ENCODE results near the gene CLIC6.
A peak's percentile ranks its signal among the peaks of the same experiment; 100 is the strongest.

The CLIC6 gene

DNA sequence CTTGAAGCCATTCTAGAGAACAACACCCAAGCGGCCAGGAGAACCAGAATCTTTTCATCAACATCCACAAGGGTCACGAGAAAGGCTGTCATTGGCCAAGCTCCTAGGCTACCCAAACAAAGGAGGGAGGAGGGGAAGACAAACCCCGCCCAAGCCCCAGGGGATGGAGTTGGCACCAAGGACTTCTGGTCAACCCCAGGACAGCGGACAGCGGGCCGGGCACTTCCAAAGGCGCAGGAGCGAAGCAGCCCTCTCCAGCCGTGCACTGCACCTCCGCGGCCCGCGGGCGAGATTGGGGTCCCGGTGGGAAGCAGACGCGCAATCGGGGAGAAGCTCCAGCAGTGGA lies at the start of gene CLIC6:
Gene CLIC6, plus strand, starts transcription at position 192 of the 346 bp plus-strand sequence. CDS start 395 bp downstream, outside the sequence.
- no peak for DNase-seq

GRCh38 chr21:34619841-34620665 lies 48.7 kb upstream of the CLIC6 start:
- no peak for DNase-seq

DNA sequence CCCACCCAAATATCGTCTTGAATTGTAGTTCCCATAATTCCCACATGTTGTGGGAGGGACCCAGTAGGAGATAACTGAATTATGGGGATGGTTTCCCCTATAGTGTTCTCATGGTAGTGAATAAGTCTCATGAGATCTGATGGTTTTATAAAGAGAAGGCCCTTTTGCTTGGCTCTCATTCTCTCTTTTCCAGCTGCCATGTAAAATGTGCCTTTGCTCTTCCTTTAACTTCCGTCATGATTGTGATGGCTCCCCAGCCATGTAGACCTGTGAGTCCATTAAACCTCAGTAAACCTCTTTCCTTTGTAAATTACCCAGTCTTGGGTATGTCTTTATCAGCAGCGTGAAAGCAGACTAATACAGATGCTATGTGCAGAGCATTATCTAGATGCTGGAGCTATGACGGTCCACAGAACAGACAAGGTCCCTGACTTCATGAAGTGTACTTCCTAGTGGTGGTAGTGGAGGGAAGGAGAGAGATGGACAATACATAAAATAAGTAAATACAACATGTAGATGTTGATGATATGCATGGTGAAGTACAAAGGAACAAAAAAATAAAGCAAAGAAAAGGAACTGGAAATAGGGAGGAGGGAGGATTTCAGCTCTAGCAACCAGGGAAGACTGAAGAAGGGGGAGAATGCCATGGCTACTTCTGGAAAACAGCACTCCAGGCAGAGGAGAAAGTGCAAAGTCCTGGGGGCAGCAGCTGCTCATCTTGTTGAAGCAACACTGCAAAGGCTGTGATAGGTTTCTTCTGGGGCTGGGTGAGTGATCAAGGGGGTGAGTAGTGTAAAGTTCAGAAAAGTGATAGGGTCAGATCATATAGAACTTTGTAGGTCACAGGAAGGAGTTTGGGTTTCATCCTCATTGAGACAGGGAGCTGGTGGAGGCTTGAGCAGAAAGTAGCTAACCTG lies 47.1 kb upstream of the CLIC6 start:
- no peak for DNase-seq

DNA sequence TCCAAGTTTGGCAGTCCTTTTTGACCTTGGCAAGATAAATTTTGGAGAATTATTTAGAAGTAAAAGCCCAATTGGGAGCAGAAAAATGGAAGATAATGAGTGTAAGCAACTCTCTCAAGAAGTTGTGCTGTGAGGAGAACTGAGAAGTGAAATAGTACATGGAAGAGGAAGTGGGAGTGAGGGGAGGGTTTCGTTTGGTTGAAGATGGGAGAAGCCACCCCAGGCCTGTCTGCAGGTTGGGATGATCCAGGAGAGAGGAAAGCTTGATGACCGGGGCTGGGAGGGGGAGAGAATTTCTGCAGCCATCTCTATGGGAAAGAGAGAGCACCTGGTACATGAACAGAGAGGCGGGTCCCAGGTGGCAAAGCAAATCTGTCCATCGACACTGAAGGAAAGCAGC lies 45.3 kb upstream of the CLIC6 start:
- DNase-seq, result no peak

- DNase-seq, result no peak
Observed at GRCh38 chr21:34625030-34625593, 43.7 kb upstream of the CLIC6 start.

DNA sequence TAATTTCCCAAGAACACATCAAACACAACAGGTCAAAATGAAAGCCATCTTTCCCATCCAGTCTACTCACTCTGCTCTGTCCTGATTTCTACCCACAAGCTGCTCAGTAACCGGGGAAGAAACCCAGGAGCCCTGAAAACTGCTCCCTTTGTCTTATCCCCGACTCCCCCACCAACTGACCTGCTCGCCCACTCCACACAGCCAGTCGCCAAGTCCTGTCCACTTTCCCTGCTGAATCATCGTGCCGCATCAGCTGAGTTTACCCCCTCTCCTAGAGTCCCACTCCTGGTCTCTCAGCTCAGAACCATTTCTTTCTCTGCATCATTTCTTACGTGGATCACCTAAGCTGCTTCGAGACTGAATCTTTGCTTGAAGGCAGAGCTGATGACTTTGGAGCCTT lies 42.7 kb upstream of the CLIC6 start:
- DNase-seq, result no peak

DNA sequence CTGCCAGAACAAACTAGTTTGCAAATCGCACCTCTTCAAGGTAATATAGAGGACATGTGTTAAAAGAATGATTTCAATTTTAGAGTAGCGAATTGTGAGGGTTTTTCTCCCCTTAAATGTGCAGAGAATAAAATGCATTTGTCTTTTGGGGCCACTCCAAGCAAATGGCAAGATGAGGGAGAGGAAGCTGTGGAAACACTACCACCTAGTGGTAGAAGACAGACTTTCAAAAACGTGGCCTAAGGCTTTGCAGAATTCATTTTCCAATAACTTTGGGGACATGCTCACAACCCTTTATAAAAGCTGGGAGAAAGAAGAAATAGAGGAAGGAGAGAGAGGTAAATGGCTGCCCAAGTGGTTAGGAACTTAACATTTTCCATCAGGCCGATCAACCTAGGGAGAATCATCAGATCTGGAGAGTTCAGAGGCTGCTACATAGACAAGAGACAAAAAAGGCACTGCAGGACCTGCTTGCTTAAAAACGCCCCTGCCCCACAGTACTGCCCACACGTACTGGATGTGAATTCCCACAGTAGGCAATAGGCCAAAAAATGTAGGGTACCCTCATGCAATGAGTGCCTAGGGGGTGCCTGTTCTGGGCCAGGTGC lies 38.2 kb upstream of the CLIC6 start:
- DNase-seq, result peak; percentile 27

- no peak for DNase-seq
Observed at GRCh38 chr21:34632498-34632897, 36.3 kb upstream of the CLIC6 start.

DNA sequence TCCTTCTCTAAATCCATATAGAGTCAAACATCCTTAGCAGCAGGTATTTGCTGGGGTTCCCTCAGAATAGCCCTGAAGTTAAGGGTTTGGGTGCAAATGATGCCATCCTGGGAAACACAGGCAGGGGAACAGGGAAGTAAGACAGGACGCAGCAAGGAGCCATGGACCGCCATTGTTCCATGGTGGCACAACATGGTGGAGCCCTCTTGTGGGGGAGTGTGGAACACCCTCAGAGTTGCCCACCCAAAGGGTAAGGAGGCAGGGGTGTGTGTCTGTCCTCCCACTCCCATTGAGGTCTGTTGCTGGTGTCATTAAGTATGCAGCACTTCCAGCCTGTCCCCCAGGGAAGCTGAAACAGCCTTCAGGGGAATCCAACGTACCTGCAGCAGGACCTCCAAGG lies 33.5 kb upstream of the CLIC6 start:
- no peak for DNase-seq

- DNase-seq, result no peak
Observed at GRCh38 chr21:34636961-34637360, 31.8 kb upstream of the CLIC6 start.

GRCh38 chr21:34639250-34639649 lies 29.5 kb upstream of the CLIC6 start:
- DNase-seq, result no peak

DNA sequence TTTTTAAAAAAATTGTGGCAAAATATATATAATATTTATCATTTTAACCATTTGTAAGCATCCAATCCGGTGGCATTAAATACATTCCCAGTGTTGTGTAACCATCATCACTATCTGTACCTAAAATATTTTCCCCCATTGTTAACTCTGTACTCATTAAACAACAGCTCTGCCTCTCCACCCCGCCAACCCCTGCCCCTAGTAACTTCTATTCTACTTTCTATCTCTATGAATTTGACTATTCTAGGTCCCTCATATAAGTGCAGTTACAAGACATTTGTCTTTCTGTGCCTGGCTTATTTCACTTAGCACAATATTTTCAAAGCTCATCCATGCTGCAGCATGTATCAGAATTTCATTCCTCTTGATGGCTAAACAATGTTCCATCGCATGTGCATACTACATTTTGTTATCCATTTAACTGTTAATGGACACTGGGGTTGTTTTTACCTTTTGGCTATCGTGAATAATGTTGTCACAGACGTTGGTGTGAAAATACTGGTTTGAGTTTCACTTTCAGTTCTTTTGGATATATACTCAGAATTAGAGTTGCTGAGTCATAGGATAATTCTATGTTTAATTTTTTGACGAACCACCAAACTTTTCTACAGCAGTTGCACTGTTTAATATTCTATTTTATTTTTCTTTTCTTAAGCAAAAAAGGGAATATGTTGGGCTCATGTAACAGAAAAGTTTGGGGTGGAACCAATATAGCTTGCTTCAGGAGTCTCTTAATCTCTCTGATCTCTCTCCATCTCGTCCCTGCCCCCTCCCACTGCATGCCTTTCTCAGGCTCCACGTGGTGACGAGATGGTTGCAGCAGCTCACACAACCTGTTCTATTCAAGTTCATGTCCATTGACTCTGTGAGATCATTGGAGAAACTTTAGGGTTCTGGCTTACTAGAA lies 28.7 kb upstream of the CLIC6 start:
- DNase-seq, result no peak

GRCh38 chr21:34640858-34641257 lies 27.9 kb upstream of the CLIC6 start:
- no peak for DNase-seq

- no peak for DNase-seq
Observed at GRCh38 chr21:34642211-34643075, 26.4 kb upstream of the CLIC6 start.

GRCh38 chr21:34644825-34645224 lies 24.0 kb upstream of the CLIC6 start:
- no peak for DNase-seq

DNA sequence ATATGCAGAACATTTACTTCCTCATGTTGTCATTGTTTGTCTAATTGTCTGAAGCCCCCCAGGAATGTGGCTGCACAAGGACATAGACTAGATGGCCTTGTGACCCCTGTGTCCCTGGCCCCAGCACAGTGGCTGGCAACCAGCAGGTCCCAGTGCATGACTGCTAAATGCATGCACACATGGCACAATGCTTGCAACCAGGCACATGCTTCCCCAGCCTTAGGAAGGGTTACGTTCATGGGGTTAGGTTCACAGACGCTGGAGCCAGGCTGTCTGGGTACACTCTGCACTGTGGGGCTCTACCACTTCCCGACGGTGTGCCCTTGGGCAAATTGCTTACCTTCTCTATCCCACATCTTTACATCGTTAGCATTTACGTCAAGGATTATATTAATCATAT lies 21.2 kb upstream of the CLIC6 start:
- DNase-seq, result no peak

GRCh38 chr21:34648739-34649297 lies 20.0 kb upstream of the CLIC6 start:
- DNase-seq, result no peak

DNA sequence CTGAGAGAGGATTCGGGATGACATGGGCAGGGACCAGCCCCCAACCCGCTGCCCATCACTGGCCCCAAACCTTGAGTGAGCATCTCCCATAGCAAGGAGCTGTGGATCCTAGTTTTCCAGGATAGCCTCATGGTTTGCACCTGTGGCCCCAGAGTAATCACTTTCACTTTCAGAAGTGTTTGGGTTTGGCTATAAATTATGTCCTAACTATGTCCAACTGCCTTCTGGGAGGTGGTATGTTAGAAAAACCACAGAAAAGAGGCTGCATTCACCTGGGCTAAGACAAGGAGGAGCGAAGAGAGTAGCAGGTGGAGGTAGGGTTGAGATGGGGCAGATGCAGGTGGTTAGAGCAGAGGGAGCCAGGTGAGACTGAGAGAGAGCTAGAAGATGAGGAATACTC lies 19.4 kb upstream of the CLIC6 start:
- DNase-seq, result no peak

- DNase-seq, result no peak
Observed at GRCh38 chr21:34650861-34651431, 17.8 kb upstream of the CLIC6 start.

DNA sequence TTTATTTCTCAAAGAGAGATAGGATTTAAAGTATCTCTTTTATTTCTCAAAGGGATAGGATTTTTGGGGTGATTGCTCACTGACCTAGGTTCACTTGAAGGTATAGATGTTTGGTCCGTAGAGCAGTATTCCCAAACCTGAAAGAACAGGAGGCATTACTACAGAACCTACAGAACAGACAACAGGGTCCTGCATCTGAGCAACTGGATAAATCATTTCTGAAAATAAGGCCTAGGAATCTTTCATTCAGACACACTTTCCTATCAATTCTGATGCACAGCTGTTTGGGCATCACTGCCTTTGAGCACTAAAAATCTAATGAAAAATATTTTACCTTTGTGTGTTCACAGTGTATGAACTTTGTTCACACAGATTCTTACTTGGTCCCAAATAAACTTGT lies 17.2 kb upstream of the CLIC6 start:
- DNase-seq, result no peak

- DNase-seq, result no peak
Observed at GRCh38 chr21:34653522-34653921, 15.3 kb upstream of the CLIC6 start.
